Ammon's horn (tissue), 1 donor: ENCODE data around the gene CDCA5.

Experiments
- DNase-seq: peaks from one replicate; pipeline ENCODE4 v3.0.0-alpha.2; 2016; ENCODE audit warnings: low spot score

The CDCA5 gene

DNA sequence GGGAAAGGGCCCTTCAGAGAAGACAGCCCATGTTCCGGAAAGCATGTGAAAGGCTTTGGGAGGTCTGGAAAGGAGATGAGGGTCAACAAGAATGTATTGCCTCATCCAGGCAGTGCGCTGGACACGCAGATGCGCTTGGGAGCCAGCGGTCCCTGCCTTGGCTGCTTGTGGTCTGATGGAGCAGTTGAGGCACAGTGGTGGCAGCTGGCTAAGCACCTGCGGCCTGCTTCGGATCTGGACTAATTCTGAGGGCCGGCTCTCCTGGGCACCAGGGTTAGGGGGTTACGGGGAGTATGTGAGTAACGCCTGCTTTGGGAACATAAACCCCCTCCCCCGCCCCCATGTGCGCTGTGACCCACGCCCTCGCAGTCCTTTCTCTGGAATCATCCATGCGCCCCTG lies 23.2 kb upstream of the CDCA5 start:
- DNase-seq = no peak

DNA sequence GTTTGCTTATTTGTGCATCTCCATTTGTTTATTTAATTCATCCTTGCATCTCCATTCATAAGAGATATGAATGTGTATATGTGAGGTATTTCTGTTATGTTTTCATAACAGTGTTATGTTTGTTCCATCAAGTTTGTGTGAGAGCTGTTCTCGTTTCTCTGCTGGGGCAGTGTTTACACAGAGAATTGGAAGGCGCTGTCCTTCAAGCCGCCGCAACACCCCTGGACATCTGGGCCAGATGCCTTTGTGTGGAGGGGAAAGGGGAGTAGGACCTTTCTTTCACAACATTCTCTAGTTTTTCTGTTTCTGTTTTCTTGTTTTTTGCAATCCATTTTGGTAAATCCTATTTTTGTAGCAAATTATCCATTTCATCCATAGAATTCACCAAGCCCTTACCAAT lies 20.8 kb upstream of the CDCA5 start:
- no peak for DNase-seq

DNA sequence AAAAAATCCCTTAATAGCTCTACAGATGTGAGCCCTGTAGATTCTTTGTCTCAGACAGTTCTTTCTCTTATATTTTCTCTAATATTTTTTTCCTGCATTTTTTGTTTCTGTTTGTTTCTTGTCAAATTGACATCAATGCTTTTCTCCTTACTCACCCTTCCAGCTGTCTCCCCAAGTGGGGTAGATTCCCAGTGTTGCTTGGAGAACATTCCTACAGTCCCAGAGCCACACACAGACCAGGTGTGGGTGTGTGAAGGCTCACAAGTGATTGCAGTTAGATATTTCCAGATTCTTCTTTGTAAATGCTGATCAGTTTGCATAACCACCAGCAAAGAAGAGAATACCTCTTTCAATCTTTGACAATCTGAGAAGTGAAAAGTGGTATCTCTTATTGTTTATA lies 19.6 kb upstream of the CDCA5 start:
- no peak for DNase-seq

DNA sequence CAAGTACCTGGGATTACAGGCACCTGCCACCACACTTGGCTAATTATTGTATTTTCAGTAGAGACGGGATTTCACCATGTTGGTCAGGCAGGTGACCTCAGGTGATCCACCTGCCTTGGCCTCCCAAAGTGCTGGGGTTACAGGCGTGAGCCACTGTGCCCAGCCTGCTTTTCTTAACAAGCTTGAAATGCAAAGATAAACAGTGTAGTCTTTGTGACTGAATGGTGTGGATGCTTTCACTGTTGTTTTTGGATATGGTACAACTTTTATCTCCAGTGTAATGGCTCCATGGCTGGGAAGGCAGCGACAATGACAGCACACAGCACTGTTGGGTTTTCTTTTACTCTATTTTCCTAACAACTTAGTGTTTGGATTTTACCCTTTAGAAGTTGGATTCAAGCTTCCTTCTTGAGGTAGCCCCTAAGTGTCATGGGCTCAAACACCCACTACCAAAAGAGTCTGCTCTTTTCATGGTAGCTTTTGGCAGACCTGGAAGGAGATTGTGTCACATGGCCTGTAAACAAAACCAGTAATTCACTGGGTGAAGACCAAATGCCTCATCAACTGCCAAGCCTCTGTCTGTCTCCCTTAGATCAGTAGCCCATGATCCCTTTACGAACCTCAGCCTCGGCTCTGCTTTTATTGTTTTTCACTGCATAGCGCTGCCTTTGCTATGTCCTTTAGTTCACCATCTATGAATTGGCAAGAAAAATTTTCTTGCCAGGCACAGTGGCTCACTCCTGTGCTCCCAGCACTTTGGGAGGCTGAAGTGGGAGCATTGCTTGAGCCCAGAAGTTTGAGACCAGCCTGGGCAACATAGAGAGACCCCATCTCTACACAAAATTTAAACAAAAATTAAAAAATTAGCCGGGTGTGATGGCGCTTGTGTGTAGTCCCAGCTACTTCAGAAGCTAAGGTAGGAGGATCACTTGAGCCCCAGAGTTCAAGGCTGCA lies 18.6 kb upstream of the CDCA5 start:
- DNase-seq = peak; percentile 76

DNA sequence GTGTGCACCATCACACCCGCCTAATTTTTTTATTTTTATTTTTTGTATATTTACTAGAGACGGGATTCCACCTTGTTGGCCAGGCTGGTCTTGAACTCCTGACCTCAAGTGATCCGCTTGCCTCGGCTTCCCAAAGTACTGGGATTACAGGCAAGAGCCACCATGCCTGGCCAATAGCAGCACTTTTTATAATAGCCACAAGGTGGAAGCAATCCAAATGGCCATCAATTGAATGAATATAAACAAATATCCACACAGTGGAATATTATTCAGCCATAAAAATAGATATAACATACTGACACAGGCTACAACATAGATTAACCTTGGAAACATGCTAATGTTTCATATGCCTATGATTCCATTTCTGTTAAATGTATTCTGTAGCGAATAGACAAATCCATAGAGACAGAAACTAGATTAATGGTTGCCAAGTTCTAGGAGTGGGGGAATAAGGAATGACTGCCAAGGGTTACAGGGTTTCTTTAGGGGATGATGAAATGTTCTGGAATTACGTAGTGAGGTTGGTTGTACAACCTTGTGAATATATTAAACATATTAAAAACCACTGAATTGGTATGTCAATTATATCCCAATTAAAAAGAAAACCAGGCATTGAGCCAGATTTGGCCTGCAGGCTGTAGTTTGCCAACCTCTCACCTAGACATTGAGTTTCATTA lies 17.0 kb upstream of the CDCA5 start:
- no peak for DNase-seq

DNA sequence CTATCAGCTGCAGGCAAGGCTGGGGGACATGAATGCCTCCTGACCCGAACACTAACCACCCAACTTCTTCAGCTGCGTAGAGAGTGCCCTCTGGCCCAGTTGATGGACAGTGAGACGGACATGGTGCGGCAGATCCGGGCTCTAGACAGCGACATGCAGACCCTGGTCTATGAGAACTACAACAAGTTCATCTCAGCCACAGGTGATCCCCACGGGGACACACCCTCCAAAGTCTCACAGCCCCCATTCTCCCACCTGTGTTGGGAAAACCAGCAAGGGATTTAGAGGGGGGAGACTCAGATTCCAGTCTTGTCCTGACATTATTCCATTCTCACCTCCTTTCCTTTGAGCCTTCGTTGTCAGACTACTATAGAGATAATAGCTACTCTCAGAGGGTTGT lies 13.1 kb upstream of the CDCA5 start:
- no peak for DNase-seq

DNA sequence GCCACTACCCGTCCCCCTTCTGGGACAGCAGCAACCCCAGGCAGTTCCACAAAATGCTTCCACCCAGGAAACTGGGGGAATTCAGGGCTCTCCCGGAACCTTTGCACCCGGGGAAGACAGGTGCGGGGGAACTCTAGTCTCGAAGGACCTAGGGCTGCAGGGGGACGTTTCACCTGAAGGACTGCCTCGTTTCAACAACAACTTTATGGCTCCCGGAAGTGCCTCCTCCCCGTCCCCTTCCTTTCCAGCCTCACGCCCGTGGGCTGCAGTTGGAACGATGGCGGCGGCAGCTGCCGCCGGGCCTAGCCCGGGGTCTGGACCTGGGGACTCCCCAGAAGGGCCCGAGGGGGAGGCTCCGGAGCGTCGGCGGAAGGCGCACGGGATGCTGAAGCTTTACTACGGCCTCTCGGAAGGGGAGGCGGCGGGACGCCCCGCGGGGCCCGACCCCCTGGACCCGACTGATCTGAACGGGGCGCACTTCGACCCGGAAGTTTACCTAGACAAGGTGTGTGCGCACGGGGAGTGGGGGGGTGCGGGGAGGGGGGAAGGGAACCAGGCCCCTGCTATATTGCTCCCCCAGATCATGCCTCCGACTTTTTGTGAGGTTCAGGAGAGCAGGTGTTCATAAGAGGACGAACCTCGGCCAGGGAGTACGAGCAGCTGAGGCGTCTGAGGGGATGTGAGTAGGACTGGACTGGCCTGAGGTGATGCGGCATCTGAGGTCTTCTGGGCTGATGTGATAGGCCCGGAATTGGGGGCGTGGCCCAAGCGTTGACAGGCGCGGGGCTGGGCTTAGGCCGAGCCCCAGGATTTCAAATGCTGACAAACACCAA lies 12.3 kb upstream of the CDCA5 start, which contains the start of gene VPS51:
TSS of gene VPS51 (plus strand) at position 241 of the 833 bp plus-strand sequence. CDS start at position 278, 37 bp downstream.
- peak; percentile 91 for DNase-seq

DNA sequence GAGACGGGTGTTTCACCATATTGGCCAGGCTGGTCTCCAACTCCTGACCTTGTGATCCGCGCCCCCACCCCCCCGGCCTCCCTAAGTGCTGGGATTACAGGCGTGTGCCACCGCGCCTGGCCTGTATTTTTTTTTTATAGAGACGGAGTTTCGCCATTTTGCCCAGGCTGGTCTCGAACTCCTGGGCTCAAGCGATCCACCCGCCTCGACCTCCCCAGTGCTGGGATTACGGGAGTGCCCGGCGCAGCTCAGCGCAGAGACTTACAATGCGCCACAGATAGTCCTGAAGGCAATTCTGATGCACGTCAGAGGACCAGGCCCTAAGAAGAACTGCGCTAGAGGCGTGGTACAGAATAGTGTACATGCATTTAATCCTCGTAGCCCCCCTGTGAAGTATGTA lies 11.6 kb upstream of the CDCA5 start:
- no peak for DNase-seq

DNA sequence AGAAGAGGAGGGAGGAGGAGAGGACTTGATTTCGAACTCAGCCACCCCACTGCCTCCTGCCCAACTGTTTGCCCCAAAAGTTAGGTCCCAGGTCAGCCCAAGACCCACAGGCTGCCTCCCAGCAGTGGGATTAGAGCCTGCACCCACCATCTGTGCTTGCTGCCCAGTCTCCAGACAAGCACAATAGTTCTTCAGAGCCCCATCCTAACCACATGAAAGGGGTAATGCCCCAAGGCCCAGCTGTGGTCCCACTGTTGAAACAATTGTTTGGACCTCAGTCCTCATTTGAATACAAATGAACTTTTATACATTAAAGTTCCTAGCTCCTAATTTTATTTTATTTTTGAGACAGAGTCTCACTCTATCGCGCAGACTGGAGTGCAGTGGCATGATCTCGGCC lies 6.8 kb upstream of the CDCA5 start:
- DNase-seq = peak; percentile 75

DNA sequence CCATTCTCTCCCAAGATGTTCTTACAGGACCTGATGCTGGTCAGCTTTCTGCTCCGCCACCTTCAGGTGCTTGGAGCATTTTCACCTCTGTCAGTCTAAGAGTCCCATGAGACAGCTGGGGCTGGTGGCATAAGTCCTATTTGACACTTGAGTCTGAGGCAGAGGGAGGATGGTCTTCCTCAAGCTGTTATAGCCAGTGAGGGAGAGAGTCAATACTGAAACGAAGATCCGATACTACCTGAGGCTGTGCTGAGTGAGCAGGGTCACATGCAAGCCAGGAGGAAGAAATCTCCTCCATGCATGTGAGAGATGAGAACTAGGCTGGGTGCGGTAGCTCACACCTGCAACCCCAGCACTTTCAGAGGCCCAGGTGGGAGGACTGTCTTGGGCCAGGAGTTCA lies 5.8 kb upstream of the CDCA5 start:
- no peak for DNase-seq

DNA sequence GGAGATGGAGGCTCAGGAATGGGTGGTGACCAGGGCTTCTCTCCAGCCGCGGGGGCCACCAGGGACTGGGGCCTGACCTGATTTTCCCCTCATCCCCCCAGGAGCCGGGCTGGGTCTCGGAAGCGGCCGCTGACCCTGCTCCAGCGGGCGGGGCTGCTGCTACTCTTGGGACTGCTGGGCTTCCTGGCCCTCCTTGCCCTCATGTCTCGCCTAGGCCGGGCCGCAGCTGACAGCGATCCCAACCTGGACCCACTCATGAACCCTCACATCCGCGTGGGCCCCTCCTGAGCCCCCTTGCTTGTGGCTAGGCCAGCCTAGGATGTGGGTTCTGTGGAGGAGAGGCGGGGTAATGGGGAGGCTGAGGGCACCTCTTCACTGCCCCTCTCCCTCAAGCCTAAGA lies 4.0 kb upstream of the CDCA5 start:
- no peak for DNase-seq

DNA sequence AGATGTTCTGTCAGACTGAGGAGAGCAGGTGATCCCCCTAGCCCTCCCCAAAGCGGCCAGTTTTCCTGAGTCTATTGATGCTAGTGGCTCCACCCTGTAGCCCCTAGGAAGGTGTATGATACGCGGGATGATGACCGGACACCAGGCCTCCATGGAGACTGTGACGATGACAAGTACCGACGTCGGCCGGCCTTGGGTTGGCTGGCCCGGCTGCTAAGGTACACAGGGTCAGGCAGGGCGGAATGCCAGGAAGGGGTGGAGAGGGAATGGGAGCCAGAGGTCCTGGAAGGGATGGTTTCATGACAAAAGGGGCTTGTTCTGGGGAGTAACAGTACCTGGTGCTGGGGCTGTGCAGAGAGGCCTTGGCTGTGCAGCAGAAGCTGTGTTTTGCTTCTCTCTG lies 3.4 kb upstream of the CDCA5 start:
- DNase-seq = no peak

DNA sequence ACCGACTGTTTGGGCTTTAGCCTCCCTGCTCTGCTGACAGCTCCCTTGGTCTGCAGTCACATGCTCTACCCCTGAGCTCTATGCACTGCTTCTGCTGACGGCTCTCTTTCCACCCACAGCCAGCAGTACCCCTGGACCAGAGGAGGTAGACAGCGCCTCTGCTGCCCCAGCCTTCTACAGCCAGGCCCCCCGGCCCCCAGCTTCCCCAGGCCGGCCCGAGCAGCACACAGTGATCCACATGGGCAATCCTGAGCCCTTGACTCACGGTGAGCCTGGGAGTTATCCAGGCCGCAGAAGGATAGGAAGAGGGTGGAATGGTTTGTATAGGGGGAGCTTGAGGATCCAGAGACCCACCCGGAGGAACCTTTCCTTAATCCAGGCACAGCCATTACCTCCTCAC lies 3.0 kb upstream of the CDCA5 start:
- DNase-seq = no peak

DNA sequence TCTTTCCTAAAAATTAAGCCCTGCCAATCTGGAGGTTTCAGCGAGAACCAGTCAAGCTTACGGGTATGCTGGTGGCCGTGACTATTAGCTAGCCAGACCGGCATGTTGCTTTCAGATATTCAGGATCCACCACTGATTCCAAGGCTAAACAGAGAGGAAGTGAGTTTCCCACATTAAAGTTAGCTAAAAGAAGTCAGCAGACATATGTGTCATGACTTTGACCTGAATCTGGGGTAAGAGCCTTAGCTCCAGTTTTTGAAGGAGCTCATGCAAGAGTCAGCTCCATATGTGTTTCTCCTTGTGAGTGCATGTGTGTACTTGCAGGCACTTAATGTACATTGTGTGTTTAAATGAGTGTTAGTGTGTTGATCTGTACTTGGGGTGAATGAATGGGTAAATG lies 1.6 kb upstream of the CDCA5 start:
- no peak for DNase-seq

DNA sequence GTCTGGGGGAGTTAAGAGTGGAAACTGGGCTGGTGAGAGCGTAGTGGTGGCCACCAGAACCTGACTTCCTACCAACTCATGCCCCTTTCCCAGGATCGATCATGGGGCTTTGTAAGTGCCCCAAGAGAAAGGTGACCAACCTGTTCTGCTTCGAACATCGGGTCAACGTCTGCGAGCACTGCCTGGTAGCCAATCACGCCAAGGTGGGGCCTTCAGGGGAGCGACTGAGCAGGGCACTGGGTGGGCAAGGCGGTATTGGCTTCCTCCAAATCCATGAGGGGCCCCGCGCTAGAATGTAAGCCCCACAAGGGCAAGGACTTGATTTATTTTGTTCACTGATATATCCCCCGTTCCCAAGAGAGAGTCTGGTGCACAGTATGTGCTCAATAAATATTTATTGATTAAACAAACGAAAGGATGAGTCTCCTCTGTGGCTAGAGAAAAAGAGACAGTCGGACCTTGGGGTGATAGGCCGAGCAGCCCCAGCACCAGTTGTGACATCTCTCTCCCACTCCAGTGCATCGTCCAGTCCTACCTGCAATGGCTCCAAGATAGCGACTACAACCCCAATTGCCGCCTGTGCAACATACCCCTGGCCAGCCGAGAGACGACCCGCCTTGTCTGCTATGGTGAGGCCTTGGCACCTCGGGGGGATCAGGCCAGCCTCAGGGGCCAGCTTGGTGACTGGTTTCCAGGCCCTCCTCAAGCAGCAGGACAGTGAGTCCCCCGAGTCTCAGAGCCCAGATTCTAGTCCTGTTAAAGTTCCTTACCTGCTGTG lies 947 bp upstream of the CDCA5 start:
- no peak for DNase-seq

DNA sequence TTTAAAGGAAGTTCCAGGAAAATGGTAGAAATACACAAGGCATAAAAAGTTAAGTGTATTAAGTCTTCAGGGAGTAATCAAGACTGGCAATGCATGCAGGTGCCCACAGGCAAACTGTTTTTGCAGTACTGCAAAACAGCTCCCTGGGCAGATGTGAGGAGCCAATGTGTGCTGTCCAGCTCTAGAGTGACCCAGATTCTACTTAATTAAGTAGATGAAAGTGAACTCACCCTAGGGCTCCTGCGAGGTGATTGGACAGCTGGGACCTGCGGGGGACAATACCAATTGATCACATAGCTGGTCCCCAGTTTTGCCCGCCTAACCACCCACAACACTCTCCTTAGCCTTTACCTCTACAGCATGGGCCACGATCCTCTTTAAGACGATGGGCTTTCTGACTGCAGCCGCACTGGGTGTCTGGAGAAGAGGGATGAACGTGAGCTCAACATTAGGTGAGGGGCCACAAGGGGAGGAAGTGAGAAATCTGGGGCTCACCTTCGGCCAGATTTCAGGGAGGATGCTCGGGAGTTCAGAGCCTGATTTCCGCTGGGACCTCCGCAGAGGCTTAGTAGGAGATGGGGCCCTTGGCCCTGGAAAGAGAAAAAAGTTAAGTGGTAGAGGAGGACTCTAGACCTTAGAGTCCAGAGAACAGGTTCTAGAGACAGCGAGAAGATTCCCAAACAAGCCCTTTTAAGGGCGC lies 556 bp downstream of the CDCA5 start:
- no peak for DNase-seq

DNA sequence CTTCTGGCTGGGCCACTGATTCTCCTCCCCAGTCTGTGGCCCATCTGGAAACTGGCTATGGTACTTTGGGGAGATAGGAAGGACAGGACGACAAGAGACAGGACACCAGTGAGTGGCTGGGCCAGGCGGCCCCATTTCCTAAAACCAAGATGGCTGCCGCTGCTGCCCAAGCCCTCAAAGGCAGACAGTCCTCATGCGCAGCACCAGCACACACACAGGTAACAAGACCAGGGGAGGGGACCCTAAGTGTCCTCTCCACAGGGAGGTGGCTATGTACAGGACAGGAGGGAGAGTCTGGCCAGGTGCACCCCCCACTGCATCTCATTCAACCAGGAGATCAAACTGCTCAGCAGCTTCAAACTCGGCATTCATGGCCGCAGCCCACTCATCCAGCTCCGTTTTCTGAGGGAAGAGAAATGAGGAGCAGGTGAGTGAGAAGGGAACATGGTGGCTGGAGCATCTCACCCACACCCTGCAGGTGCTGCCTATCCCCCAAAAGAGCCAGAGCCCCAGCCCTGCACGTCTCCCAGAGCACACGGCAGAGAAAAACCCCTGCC lies 5.0 kb downstream of the CDCA5 start:
- DNase-seq = no peak

DNA sequence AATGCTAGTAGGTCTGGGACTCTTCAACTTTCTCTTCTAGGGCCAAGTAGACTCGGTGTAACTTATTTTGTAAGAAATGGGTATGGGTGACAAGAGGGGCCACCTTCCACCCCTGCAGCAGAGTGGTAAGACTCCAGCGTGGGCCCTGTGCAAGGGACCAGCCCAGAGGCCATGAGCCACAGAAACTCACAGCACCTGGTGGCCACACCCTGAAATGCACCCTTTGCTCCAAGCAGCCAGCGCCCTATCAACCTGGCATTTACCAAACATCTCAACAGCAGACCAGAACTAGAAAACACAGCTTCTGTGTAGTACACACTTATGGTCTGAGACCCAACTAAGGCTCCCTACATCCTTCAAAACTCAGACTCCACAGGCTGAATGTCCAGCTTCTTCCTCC lies 5.7 kb downstream of the CDCA5 start:
- DNase-seq = no peak

DNA sequence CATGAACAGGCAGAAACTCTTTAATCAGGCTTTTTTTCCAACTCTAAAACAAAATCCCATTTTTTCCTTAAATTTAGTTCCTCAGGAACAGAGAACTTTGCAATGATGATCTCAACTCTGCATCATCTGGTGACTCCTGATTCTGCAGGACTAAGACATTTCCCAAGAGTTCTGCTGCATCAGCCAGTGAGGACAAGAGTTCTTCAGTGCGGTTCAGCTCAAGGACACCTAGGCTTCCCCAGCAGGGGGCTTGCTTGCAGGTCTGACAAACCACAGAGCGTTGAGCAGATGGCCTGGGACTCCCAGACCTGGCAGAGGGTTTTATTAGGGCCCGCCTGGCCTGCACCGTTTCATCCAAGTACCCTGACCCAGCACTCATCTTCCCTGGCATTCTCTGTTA lies 6.4 kb downstream of the CDCA5 start:
- DNase-seq = no peak

DNA sequence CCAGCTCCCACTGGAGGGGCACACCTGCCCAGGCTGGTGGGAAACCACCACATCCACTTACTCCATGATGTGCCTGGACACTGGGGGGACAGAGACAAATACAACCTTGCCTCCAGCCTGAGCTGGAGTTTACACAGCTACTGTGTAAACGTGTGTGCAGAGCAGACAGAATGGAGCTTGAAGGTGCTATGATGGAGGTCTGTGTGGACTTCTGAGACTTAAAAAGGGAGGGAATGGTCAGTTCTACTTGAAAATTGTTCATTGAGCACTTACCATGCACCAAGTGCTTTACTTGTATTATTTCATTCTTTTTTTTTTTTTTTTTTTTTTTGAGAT lies 11.2 kb downstream of the CDCA5 start:
- no peak for DNase-seq
